Mucosa of stomach (tissue), 1 donor: ENCODE data around the gene THAP9.

ENCODE experiments used
- H3K27me3 ChIP-seq: one replicate; pipeline ENCODE4 v1.7.0; 2013; ENCODE audit warnings: mild to moderate bottlenecking, low read length; ENCODE audit not compliant: control insufficient read depth, insufficient read depth
- H3K36me3 ChIP-seq: one replicate; pipeline ENCODE4 v1.7.0; 2013; ENCODE audit warnings: low read length; ENCODE audit not compliant: control insufficient read depth, insufficient read depth
- H3K4me1 ChIP-seq: one replicate; pipeline ENCODE4 v1.7.0; 2013; ENCODE audit warnings: mild to moderate bottlenecking, low read length; ENCODE audit not compliant: control insufficient read depth, insufficient read depth
- H3K4me3 ChIP-seq: one replicate; pipeline ENCODE4 v1.7.0; 2013; ENCODE audit warnings: low read length
- H3K9ac ChIP-seq: one replicate; pipeline ENCODE4 v1.7.0; 2013; ENCODE audit warnings: mild to moderate bottlenecking, low read length, moderate library complexity
- H3K9me3 ChIP-seq: one replicate; pipeline ENCODE4 v1.7.0; 2013; ENCODE audit warnings: mild to moderate bottlenecking, low read length, moderate library complexity; ENCODE audit not compliant: control insufficient read depth
- donor health status: Pancreatic carcinoma.

Gene THAP9

DNA sequence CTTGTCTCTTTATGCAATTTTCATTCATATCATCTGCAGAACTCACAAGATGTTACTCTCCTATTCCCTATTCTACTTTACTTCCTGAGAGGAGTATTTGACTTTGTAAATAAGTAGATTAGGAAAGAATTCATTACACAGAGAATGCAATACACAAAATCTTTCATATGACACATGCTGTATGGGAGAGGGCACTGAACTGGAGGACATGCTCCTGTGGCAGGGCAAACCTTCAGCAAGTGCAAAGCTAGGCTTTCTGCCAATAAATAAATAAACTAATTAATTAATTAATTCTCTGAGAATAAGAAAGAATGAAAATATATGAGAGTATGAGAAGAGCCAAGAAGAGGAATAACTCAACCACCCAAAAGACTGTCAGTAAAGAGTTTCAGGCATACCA lies 33.9 kb downstream of the THAP9 start:
- H3K4me1 ChIP-seq: no peaks in the 10 kb centered on the region
- no peaks in the 10 kb centered on the region for H3K9me3 ChIP-seq
- no peaks in the 10 kb centered on the region for H3K36me3 ChIP-seq
- no peak overlapping the region for H3K9ac ChIP-seq
- H3K4me3 ChIP-seq: no peak overlapping the region
- H3K27me3 ChIP-seq: no peaks in the 10 kb centered on the region

- Histone ChIP-seq H3K27me3 (no peaks in the 10 kb centered on the region), H3K4me1 (no peaks in the 10 kb centered on the region), H3K36me3 (no peaks in the 10 kb centered on the region), H3K9ac (no peak overlapping the region), H3K9me3 (no peaks in the 10 kb centered on the region), H3K4me3 (no peak overlapping the region)
Measured at GRCh38 chr4:82939414-82939813, 38.9 kb downstream of the THAP9 start.

DNA sequence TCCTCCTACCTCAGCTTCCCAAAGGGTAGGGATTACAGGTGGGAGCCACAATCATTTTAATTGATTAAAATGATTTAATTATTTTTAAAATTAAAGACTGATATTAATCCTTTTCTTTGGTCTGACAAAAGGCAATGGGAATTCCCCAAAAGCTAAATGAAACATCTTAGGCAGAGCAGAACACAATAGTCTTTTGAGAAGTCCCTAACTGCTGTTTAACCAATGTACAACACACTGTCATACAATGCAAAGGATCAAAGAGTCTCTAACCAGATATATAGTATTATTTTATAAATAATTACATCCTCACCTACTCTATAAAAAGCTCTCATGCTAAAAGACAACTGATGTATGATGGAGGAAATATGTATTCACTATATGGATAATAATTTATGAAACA lies 47.0 kb downstream of the THAP9 start:
- Histone ChIP-seq H3K9me3 (no peaks in the 10 kb centered on the region), H3K4me3 (no peak overlapping the region)

GRCh38 chr4:82948647-82949204 lies 48.2 kb downstream of the THAP9 start:
- Histone ChIP-seq H3K9ac (no peak overlapping the region), H3K27me3 (no peaks in the 10 kb centered on the region), H3K4me1 (no peaks in the 10 kb centered on the region), H3K36me3 (no peaks in the 10 kb centered on the region), H3K9me3 (no peaks in the 10 kb centered on the region), H3K4me3 (no peak overlapping the region)

More for the DNA sequence above, 47.0 kb downstream of the THAP9 start:
- Histone ChIP-seq H3K27me3 (no peaks in the 10 kb centered on the region), H3K36me3 (no peaks in the 10 kb centered on the region), H3K4me1 (no peaks in the 10 kb centered on the region), H3K9ac (no peak overlapping the region)

GRCh38 chr4:82951196-82951595 lies 50.7 kb downstream of the THAP9 start:
- Histone ChIP-seq H3K9me3 (no peaks in the 10 kb centered on the region), H3K36me3 (no peaks in the 10 kb centered on the region), H3K27me3 (no peaks in the 10 kb centered on the region), H3K4me3 (no peak overlapping the region), H3K4me1 (peaks cover 4% of the 10 kb centered on the region), H3K9ac (no peak overlapping the region)

DNA sequence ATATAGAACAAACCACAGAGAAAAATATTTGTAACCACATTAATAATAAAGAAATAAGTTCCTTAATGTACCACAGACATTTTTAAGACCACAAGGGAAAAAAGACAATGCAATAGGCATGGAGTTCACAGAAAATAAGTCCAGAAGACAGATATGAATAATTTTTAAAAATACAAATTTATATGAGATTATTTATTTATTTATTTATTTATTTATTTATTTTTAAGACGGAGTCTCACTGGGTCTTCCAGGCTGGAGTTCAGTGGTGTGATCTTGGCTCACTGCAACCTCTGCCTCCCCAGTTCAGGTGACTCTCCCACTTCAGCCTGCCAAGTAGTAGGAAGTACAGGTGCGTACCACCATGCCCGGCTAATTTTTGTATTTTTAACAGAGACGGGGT lies 53.7 kb downstream of the THAP9 start:
- Histone ChIP-seq H3K4me1 (peaks cover 4% of the 10 kb centered on the region), H3K27me3 (no peaks in the 10 kb centered on the region), H3K9me3 (no peaks in the 10 kb centered on the region), H3K9ac (no peak overlapping the region), H3K36me3 (no peaks in the 10 kb centered on the region), H3K4me3 (no peak overlapping the region)

DNA sequence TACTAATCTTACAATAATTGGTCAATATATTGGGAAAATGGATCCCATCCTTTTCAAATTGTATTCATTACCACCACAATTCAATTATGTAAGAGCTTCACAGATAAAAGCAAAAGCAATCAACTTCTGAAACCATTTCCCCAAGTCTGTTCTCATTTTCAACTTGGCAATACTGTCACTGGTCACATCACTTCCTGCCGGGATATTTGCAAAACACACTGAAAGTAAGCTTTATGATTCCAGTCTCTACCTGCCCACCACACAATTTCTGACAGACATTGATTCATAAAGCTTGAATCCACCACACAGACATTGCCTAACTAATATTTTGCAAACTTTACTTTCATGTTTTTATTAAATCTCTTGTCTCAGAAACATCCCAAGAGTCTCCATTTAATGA lies 56.5 kb downstream of the THAP9 start:
- no peaks in the 10 kb centered on the region for H3K9me3 ChIP-seq
- H3K9ac ChIP-seq: no peak overlapping the region
- peaks cover 4% of the 10 kb centered on the region for H3K4me1 ChIP-seq
- no peak overlapping the region for H3K4me3 ChIP-seq
- H3K27me3 ChIP-seq: no peaks in the 10 kb centered on the region
- H3K36me3 ChIP-seq: no peaks in the 10 kb centered on the region

DNA sequence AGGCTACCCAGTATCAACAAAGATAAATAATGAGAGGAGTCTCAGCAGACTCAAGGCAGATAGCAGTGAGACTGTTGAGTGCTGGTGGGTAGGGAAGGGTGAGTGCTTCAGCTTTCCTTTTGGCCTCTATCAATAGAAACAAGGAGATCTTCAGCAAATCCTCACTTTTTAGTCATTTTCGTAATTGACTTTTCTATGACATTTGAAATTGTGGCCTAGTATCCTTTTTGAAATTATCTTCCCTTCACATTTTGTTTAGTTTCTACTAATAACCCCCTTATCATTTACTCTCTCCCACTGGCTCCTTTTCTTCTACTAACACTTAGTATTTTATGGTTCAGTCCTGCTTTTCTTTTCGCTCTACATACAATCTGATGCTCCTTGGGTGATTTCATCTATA lies 65.2 kb downstream of the THAP9 start:
- Histone ChIP-seq H3K4me1 (no peaks in the 10 kb centered on the region), H3K27me3 (no peaks in the 10 kb centered on the region), H3K9me3 (no peaks in the 10 kb centered on the region), H3K9ac (no peak overlapping the region), H3K36me3 (no peaks in the 10 kb centered on the region), H3K4me3 (no peak overlapping the region)

GRCh38 chr4:82968972-82969371 lies 68.4 kb downstream of the THAP9 start:
- no peaks in the 10 kb centered on the region for H3K27me3 ChIP-seq
- no peak overlapping the region for H3K4me3 ChIP-seq
- no peak overlapping the region for H3K9ac ChIP-seq
- no peaks in the 10 kb centered on the region for H3K36me3 ChIP-seq
- H3K9me3 ChIP-seq: no peaks in the 10 kb centered on the region
- no peaks in the 10 kb centered on the region for H3K4me1 ChIP-seq

- Histone ChIP-seq H3K4me3 (no peak overlapping the region), H3K9me3 (no peaks in the 10 kb centered on the region), H3K9ac (no peak overlapping the region), H3K4me1 (no peaks in the 10 kb centered on the region), H3K27me3 (no peaks in the 10 kb centered on the region), H3K36me3 (no peaks in the 10 kb centered on the region)
Measured at GRCh38 chr4:82969414-82969813, 68.9 kb downstream of the THAP9 start.
